Measurements from ENCODE around the gene MRPS34. TPM values are rescaled to one million over a fixed set of nuclear protein-coding genes. Genes with fewer than 3 reads are reported as not detected.

MRPS34 gene
- total and polyA plus RNA-seq, 10 of the 15 experiments (the other 5 are each of a cell fraction or from before 2014, with no cell fraction given): 3.6 to 285 (median 147) TPM

Small RNA genes lying within 50 kb of the gene (microRNA-seq; reads per million reads assigned to microRNA genes)
- 2.1 reads per million, percentile 6 among the genes with 10 or more reads in this experiment for gene MIR3177

Small RNA genes lying within 50 kb of the gene (small RNA-seq; reads per million reads assigned to genes)
- gene MIR3177: 2.0 reads per million, percentile 61 among the genes with 10 or more reads in this experiment

Other genes starting within 250 kb of the MRPS34 start
Only the 7 nearest of the 25 such genes appear.
- 49.8 and 55.5 TPM in 2 replicates for gene NME3, start 1.6 kb downstream of the MRPS34 start, total RNA-seq (2014; rRNA removed)
- gene NME3, start 1.6 kb downstream of the MRPS34 start, total RNA-seq (2014; rRNA removed; fragmentation: Illumina TruSeq; extraction: Trizol): 4.3 and 5.2 TPM in 2 replicates
- gene NME3, start 1.6 kb downstream of the MRPS34 start, total RNA-seq (2021): 46.7 and 47.7 TPM in 2 replicates
- gene NME3, start 1.6 kb downstream of the MRPS34 start, polyA plus RNA-seq (2011; rRNA removed): 5.1 and 13.6 TPM in 2 replicates
- 0.81 TPM in 1 of 2 replicates, not detected in the other for gene NME3, start 1.6 kb downstream of the MRPS34 start, polyA plus RNA-seq (2014; fragmentation: Illumina TruSeq; extraction: Trizol)
- gene NME3, start 1.6 kb downstream of the MRPS34 start, polyA plus RNA-seq (2014; fragmentation: Nextera tagmentation; extraction: Ambion mirVana): 1 to 10 TPM in 1 of 2 experiments, under 1 TPM in 1; 0.61 to 4.6 TPM
- gene NME3, start 1.6 kb downstream of the MRPS34 start, polyA plus RNA-seq (2014; rRNA removed): 51.7 and 63.4 TPM in 2 replicates
- 10 to 100 TPM; 39.5 to 41.1 TPM for gene NME3, start 1.6 kb downstream of the MRPS34 start, polyA plus RNA-seq (2016; fragmentation: Nextera tagmentation; extraction: Ambion mirVana)
- 6.2 and 9.5 TPM in 2 replicates for gene EME2, start 324 bp downstream of the MRPS34 start, total RNA-seq (2014; rRNA removed)
- 1.4 and 2.1 TPM in 2 replicates for gene EME2, start 324 bp downstream of the MRPS34 start, total RNA-seq (2014; rRNA removed; fragmentation: Illumina TruSeq; extraction: Trizol)
- 15.8 and 16.9 TPM in 2 replicates for gene EME2, start 324 bp downstream of the MRPS34 start, total RNA-seq (2021)
- gene EME2, start 324 bp downstream of the MRPS34 start, polyA plus RNA-seq (2011; rRNA removed): 2.8 and 4.7 TPM in 2 replicates
- gene EME2, start 324 bp downstream of the MRPS34 start, polyA plus RNA-seq (2014; fragmentation: Illumina TruSeq; extraction: Trizol): 0.79 and 2.1 TPM in 2 replicates
- under 1 TPM; 0.29 to 0.80 TPM for gene EME2, start 324 bp downstream of the MRPS34 start, polyA plus RNA-seq (2014; fragmentation: Nextera tagmentation; extraction: Ambion mirVana)
- 13.3 and 16.2 TPM in 2 replicates for gene EME2, start 324 bp downstream of the MRPS34 start, polyA plus RNA-seq (2014; rRNA removed)
- 1 to 10 TPM; 3.4 to 4.7 TPM for gene EME2, start 324 bp downstream of the MRPS34 start, polyA plus RNA-seq (2016; fragmentation: Nextera tagmentation; extraction: Ambion mirVana)
- 22.2 and 26.2 TPM in 2 replicates for gene SPSB3, start 9.4 kb upstream of the MRPS34 start, total RNA-seq (2014; rRNA removed)
- 4.4 and 5.5 TPM in 2 replicates for gene SPSB3, start 9.4 kb upstream of the MRPS34 start, total RNA-seq (2014; rRNA removed; fragmentation: Illumina TruSeq; extraction: Trizol)
- 18.3 and 18.5 TPM in 2 replicates for gene SPSB3, start 9.4 kb upstream of the MRPS34 start, total RNA-seq (2021)
- gene SPSB3, start 9.4 kb upstream of the MRPS34 start, polyA plus RNA-seq (2011; rRNA removed): 4.7 and 9.7 TPM in 2 replicates
- gene SPSB3, start 9.4 kb upstream of the MRPS34 start, polyA plus RNA-seq (2014; fragmentation: Illumina TruSeq; extraction: Trizol): 0.97 and 2.8 TPM in 2 replicates
- 1 to 10 TPM in 1 of 2 experiments, under 1 TPM in 1; 0.31 to 1.5 TPM for gene SPSB3, start 9.4 kb upstream of the MRPS34 start, polyA plus RNA-seq (2014; fragmentation: Nextera tagmentation; extraction: Ambion mirVana)
- gene SPSB3, start 9.4 kb upstream of the MRPS34 start, polyA plus RNA-seq (2014; rRNA removed): 26.9 and 32.4 TPM in 2 replicates
- 10 to 100 TPM; 25.3 to 26.1 TPM for gene SPSB3, start 9.4 kb upstream of the MRPS34 start, polyA plus RNA-seq (2016; fragmentation: Nextera tagmentation; extraction: Ambion mirVana)
- gene NUBP2, start 9.8 kb upstream of the MRPS34 start, total RNA-seq (2014; rRNA removed): 88.8 and 106 TPM in 2 replicates
- 11.0 and 13.5 TPM in 2 replicates for gene NUBP2, start 9.8 kb upstream of the MRPS34 start, total RNA-seq (2014; rRNA removed; fragmentation: Illumina TruSeq; extraction: Trizol)
- 73.2 and 79.8 TPM in 2 replicates for gene NUBP2, start 9.8 kb upstream of the MRPS34 start, total RNA-seq (2021)
- gene NUBP2, start 9.8 kb upstream of the MRPS34 start, polyA plus RNA-seq (2011; rRNA removed): 8.2 and 23.6 TPM in 2 replicates
- 0.73 and 6.5 TPM in 2 replicates for gene NUBP2, start 9.8 kb upstream of the MRPS34 start, polyA plus RNA-seq (2014; fragmentation: Illumina TruSeq; extraction: Trizol)
- 1 to 10 TPM; 1.9 to 5.9 TPM for gene NUBP2, start 9.8 kb upstream of the MRPS34 start, polyA plus RNA-seq (2014; fragmentation: Nextera tagmentation; extraction: Ambion mirVana)
- gene NUBP2, start 9.8 kb upstream of the MRPS34 start, polyA plus RNA-seq (2014; rRNA removed): 80.5 and 94.5 TPM in 2 replicates
- 100 to 1,000 TPM; 115 to 129 TPM for gene NUBP2, start 9.8 kb upstream of the MRPS34 start, polyA plus RNA-seq (2016; fragmentation: Nextera tagmentation; extraction: Ambion mirVana)
- 0.11 TPM in 1 of 2 replicates, not detected in the other for gene IGFALS, start 20.6 kb upstream of the MRPS34 start, total RNA-seq (2014; rRNA removed)
- gene IGFALS, start 20.6 kb upstream of the MRPS34 start, total RNA-seq (2014; rRNA removed; fragmentation: Illumina TruSeq; extraction: Trizol): not detected in 2 replicates
- not detected in 2 replicates for gene IGFALS, start 20.6 kb upstream of the MRPS34 start, total RNA-seq (2021)
- not detected in 2 replicates for gene IGFALS, start 20.6 kb upstream of the MRPS34 start, polyA plus RNA-seq (2011; rRNA removed)
- not detected in 2 replicates for gene IGFALS, start 20.6 kb upstream of the MRPS34 start, polyA plus RNA-seq (2014; fragmentation: Illumina TruSeq; extraction: Trizol)
- not detected for gene IGFALS, start 20.6 kb upstream of the MRPS34 start, polyA plus RNA-seq (2014; fragmentation: Nextera tagmentation; extraction: Ambion mirVana)
- gene IGFALS, start 20.6 kb upstream of the MRPS34 start, polyA plus RNA-seq (2014; rRNA removed): 0.04 TPM in 1 of 2 replicates, not detected in the other
- gene IGFALS, start 20.6 kb upstream of the MRPS34 start, polyA plus RNA-seq (2016; fragmentation: Nextera tagmentation; extraction: Ambion mirVana): not detected
- 31.5 and 37.5 TPM in 2 replicates for gene HAGH, start 53.7 kb upstream of the MRPS34 start, total RNA-seq (2014; rRNA removed)
- 18.9 and 22.6 TPM in 2 replicates for gene HAGH, start 53.7 kb upstream of the MRPS34 start, total RNA-seq (2014; rRNA removed; fragmentation: Illumina TruSeq; extraction: Trizol)
- 24.9 and 26.2 TPM in 2 replicates for gene HAGH, start 53.7 kb upstream of the MRPS34 start, total RNA-seq (2021)
- 6.4 and 12.1 TPM in 2 replicates for gene HAGH, start 53.7 kb upstream of the MRPS34 start, polyA plus RNA-seq (2011; rRNA removed)
- gene HAGH, start 53.7 kb upstream of the MRPS34 start, polyA plus RNA-seq (2014; fragmentation: Illumina TruSeq; extraction: Trizol): 7.8 and 19.9 TPM in 2 replicates
- 1 to 10 TPM; 2.0 to 2.3 TPM for gene HAGH, start 53.7 kb upstream of the MRPS34 start, polyA plus RNA-seq (2014; fragmentation: Nextera tagmentation; extraction: Ambion mirVana)
- 47.3 and 50.1 TPM in 2 replicates for gene HAGH, start 53.7 kb upstream of the MRPS34 start, polyA plus RNA-seq (2014; rRNA removed)
- 10 to 100 TPM; 37.8 to 43.3 TPM for gene HAGH, start 53.7 kb upstream of the MRPS34 start, polyA plus RNA-seq (2016; fragmentation: Nextera tagmentation; extraction: Ambion mirVana)
- 36.1 and 43.0 TPM in 2 replicates for gene FAHD1, start 54.1 kb upstream of the MRPS34 start, total RNA-seq (2014; rRNA removed)
- 15.1 and 15.8 TPM in 2 replicates for gene FAHD1, start 54.1 kb upstream of the MRPS34 start, total RNA-seq (2014; rRNA removed; fragmentation: Illumina TruSeq; extraction: Trizol)
- gene FAHD1, start 54.1 kb upstream of the MRPS34 start, total RNA-seq (2021): 18.5 and 23.4 TPM in 2 replicates
- gene FAHD1, start 54.1 kb upstream of the MRPS34 start, polyA plus RNA-seq (2011; rRNA removed): 16.4 and 19.1 TPM in 2 replicates
- 13.2 and 13.3 TPM in 2 replicates for gene FAHD1, start 54.1 kb upstream of the MRPS34 start, polyA plus RNA-seq (2014; fragmentation: Illumina TruSeq; extraction: Trizol)
- gene FAHD1, start 54.1 kb upstream of the MRPS34 start, polyA plus RNA-seq (2014; fragmentation: Nextera tagmentation; extraction: Ambion mirVana): 1 to 10 TPM; 4.3 to 10.0 TPM
- 35.0 and 41.8 TPM in 2 replicates for gene FAHD1, start 54.1 kb upstream of the MRPS34 start, polyA plus RNA-seq (2014; rRNA removed)
- 10 to 100 TPM; 29.8 to 32.8 TPM for gene FAHD1, start 54.1 kb upstream of the MRPS34 start, polyA plus RNA-seq (2016; fragmentation: Nextera tagmentation; extraction: Ambion mirVana)

All from GM12878 (cell line).